GM23248 (cell line): ENCODE results near the gene MGAT4B. TPM values are rescaled to one million over a fixed set of nuclear protein-coding genes. Genes with fewer than 3 reads are reported as not detected.

Experiments
- DNase-seq: peaks from one replicate; pipeline ENCODE4 v3.0.0-alpha.2; 2015
- H2AFZ ChIP-seq: fragments of 200-600 bp; sonication (generic); 2 replicates; pipeline ENCODE4 v1.6.1; 2016; ENCODE audit warnings: antibody characterized with exemption
- H3F3A ChIP-seq: fragments of 200-600 bp; sonication (generic); 2 replicates; pipeline ENCODE4 v1.6.1; 2016; ENCODE audit warnings: mild to moderate bottlenecking, antibody characterized with exemption, mixed run types; ENCODE audit not compliant: insufficient read depth
- H3K27ac ChIP-seq: fragments of 200-600 bp; sonication (generic); 2 replicates; pipeline ENCODE4 v1.5.1; 2016; ENCODE audit warnings: mild to moderate bottlenecking
- H3K27me3 ChIP-seq: fragments of 200-600 bp; sonication (generic); replicated peaks from 2 replicates; pipeline ENCODE4 v1.6.1; 2016; ENCODE audit warnings: mild to moderate bottlenecking; ENCODE audit not compliant: insufficient read depth
- H3K36me3 ChIP-seq: fragments of 200-600 bp; sonication (generic); 2 replicates; pipeline ENCODE4 v1.6.1; 2016; ENCODE audit warnings: low read depth, mild to moderate bottlenecking
- H3K4me1 ChIP-seq: fragments of 200-600 bp; sonication (generic); 2 replicates; pipeline ENCODE4 v1.6.1; 2016; ENCODE audit warnings: mild to moderate bottlenecking; ENCODE audit not compliant: insufficient read depth
- H3K4me2 ChIP-seq: fragments of 200-600 bp; sonication (generic); one replicate; pipeline ENCODE4 v1.6.1; 2016; ENCODE audit warnings: mild to moderate bottlenecking; ENCODE audit not compliant: unreplicated experiment
- H3K4me3 ChIP-seq: fragments of 200-600 bp; sonication (generic); 2 replicates; pipeline ENCODE4 v1.5.1; 2016; ENCODE audit warnings: mild to moderate bottlenecking
- H3K79me2 ChIP-seq: fragments of 200-600 bp; sonication (generic); 2 replicates; pipeline ENCODE4 v1.6.1; 2016; ENCODE audit warnings: mild to moderate bottlenecking; ENCODE audit not compliant: insufficient read depth
- H3K9ac ChIP-seq: fragments of 200-600 bp; sonication (generic); 2 replicates; pipeline ENCODE4 v1.6.1; 2016; ENCODE audit warnings: mild to moderate bottlenecking
- H3K9me2 ChIP-seq: fragments of 200-600 bp; sonication (generic); 2 replicates; pipeline ENCODE4 v1.6.1; 2016; ENCODE audit warnings: mixed run types, mild to moderate bottlenecking, moderate library complexity; ENCODE audit not compliant: insufficient read depth
- H3K9me3 ChIP-seq: fragments of 200-600 bp; sonication (generic); one replicate; pipeline ENCODE4 v1.6.1; 2017; ENCODE audit warnings: low read depth
- H4K20me1 ChIP-seq: fragments of 200-600 bp; sonication (generic); 2 replicates; pipeline ENCODE4 v1.6.0; 2016; ENCODE audit not compliant: insufficient read depth
- EZH2 ChIP-seq: fragments of 200-600 bp; sonication (generic); IDR thresholded peaks from 2 replicates; pipeline ENCODE4 v1.6.1; 2018; ENCODE audit warnings: antibody characterized with exemption, mild to moderate bottlenecking; ENCODE audit not compliant: insufficient read depth, poor library complexity, severe bottlenecking
- EZH2phosphoT487 ChIP-seq: fragments of 200-600 bp; sonication (generic); IDR thresholded peaks from 2 replicates; pipeline ENCODE4 v1.6.1; 2018; ENCODE audit warnings: antibody characterized with exemption, moderate library complexity, mild to moderate bottlenecking, low read depth; ENCODE audit not compliant: insufficient read depth
- whole genome bisulfite sequencing, 2 experiments: methylation state at CpG; one replicate each; pipeline ENCODE4 v1.1.6; 2015 to 2017; ENCODE audit warnings: low lambda C conversion rate in 2 of 2, low coverage in 1 of 2; ENCODE audit errors: missing lambda C conversion rate in 2 of 2; 5-methylcytosine and 5-hydroxymethylcytosine counted together
- in situ Hi-C: fragments of 300-500 bp; cut with MboI; formaldehyde crosslinking; loops from 2 replicates; pipeline ENCODE4 v1.15.0; 2020
- polyA plus RNA-seq: library from polyadenylated mRNA; unstranded; fragments of >200 nt; fragmentation: Nextera tagmentation; extraction: Ambion mirVana; gene quantifications from 2 replicates; pipeline ENCODE4 v1.2.1, GENCODE V29; 2016
- total RNA-seq: library from RNA; depleted of rRNA; stranded (reverse); fragments of >200 nt; shearing (Covaris generic); gene quantifications from 2 replicates; pipeline ENCODE4 v1.2.3, GENCODE V29; 2014

MGAT4B gene
- total and polyA plus RNA-seq, 2 experiments from 2014 or later: 28.0 to 143 TPM

GRCh38 chr5:179823937-179824744, 17.5 kb upstream of the MGAT4B start:
- peaks cover 37% of the 10 kb centered on the region for H3K36me3 ChIP-seq
- in situ Hi-C loops: no loop called here
- H3K79me2 ChIP-seq: peaks cover 64% of the 10 kb centered on the region

GRCh38 chr5:179822444-179822990, 15.9 kb upstream of the MGAT4B start:
- TF ChIP-seq EZH2 (no peak), EZH2phosphoT487 (no peak)
- Histone ChIP-seq H3K36me3 (peaks cover 24% of the 10 kb centered on the region), H3K9me2 (no peaks in the 10 kb centered on the region), H4K20me1 (peaks cover 11% of the 10 kb centered on the region; the same call in 1 of the 2 replicates), H3K79me2 (peaks cover 50% of the 10 kb centered on the region), H3K27me3 (no peaks in the 10 kb centered on the region), H3K4me3 (peak overlapping the region; percentile 78), H2AFZ (no peak overlapping the region), H3K9ac (peak overlapping the region; percentile 97), H3K27ac (no peak overlapping the region), H3K4me2 (peak overlapping the region; percentile 77), H3K9me3 (no peaks in the 10 kb centered on the region), H3K4me1 (peaks cover 31% of the 10 kb centered on the region), H3F3A (peaks cover 3% of the 10 kb centered on the region)
- peak; percentile 22 for DNase-seq
- WGBS, 2 experiments: 37% methylated on average over 8 of the region's 8 CpGs
- in situ Hi-C loops: no loop called here

More at GRCh38 chr5:179823937-179824744, 17.5 kb upstream of the MGAT4B start:
- Histone ChIP-seq H3K9ac (no peak overlapping the region), H2AFZ (no peak overlapping the region), H3K27me3 (no peaks in the 10 kb centered on the region), H3F3A (peaks cover 12% of the 10 kb centered on the region), H3K9me3 (no peaks in the 10 kb centered on the region), H3K27ac (no peak overlapping the region), H3K4me2 (no peak overlapping the region), H3K4me1 (peaks cover 27% of the 10 kb centered on the region), H3K9me2 (no peaks in the 10 kb centered on the region), H3K4me3 (no peak overlapping the region), H4K20me1 (peaks cover 11% of the 10 kb centered on the region; the same call in 1 of the 2 replicates)
- 90% methylated on average over 21 of the region's 22 CpGs for WGBS, 2 experiments
- no peak for TF ChIP-seq EZH2phosphoT487
- no peak for TF ChIP-seq EZH2
- no peak for DNase-seq

GRCh38 chr5:179822059-179822432, 15.4 kb upstream of the MGAT4B start:
- DNase-seq: no peak
- Histone ChIP-seq H4K20me1 (peaks cover 11% of the 10 kb centered on the region; the same call in 1 of the 2 replicates), H3K9me2 (no peaks in the 10 kb centered on the region), H2AFZ (no peak overlapping the region), H3K27me3 (no peaks in the 10 kb centered on the region), H3K4me1 (peaks cover 33% of the 10 kb centered on the region), H3K9ac (peak overlapping the region; percentile 97), H3K4me2 (peak overlapping the region; percentile 77), H3F3A (no peaks in the 10 kb centered on the region; the same call in 1 of the 2 replicates), H3K79me2 (peaks cover 45% of the 10 kb centered on the region), H3K4me3 (peak overlapping the region; percentile 78), H3K36me3 (peaks cover 20% of the 10 kb centered on the region), H3K27ac (peak overlapping the region; percentile 91; the same call in 1 of the 2 replicates), H3K9me3 (no peaks in the 10 kb centered on the region)
- in situ Hi-C loops: no loop called here
- no peak for TF ChIP-seq EZH2phosphoT487
- TF ChIP-seq EZH2: no peak
- WGBS, 2 experiments: 85 to 86% methylated on average over 3 of the region's 3 CpGs

- TF ChIP-seq EZH2phosphoT487 (no peak), EZH2 (no peak)
- H4K20me1 ChIP-seq: peaks cover 11% of the 10 kb centered on the region; the same call in 1 of the 2 replicates
- no peaks in the 10 kb centered on the region for H3K27me3 ChIP-seq
- H2AFZ ChIP-seq: no peak overlapping the region
- no peaks in the 10 kb centered on the region for H3K9me3 ChIP-seq
- H3F3A ChIP-seq: no peaks in the 10 kb centered on the region; the same call in 1 of the 2 replicates
- peaks cover 15% of the 10 kb centered on the region for H3K36me3 ChIP-seq
- 0% methylated on average over 33 to 49 of the region's 54 CpGs for WGBS, 2 experiments
- H3K4me3 ChIP-seq: peak overlapping the region; percentile 78
- H3K27ac ChIP-seq: peak overlapping the region; percentile 91
- peak overlapping the region; percentile 77 for H3K4me2 ChIP-seq
- peaks cover 33% of the 10 kb centered on the region for H3K4me1 ChIP-seq
- peak; percentile 98 for DNase-seq
- in situ Hi-C loops: no loop called here
- peaks cover 39% of the 10 kb centered on the region for H3K79me2 ChIP-seq
- peak overlapping the region; percentile 97 for H3K9ac ChIP-seq
- H3K9me2 ChIP-seq: no peaks in the 10 kb centered on the region
These were observed 14.8 kb upstream of the MGAT4B start for GRCh38 chr5:179821298-179822058.
